CD4-positive, alpha-beta memory T cell (primary cell): ENCODE data around the gene PEX11B. TPM values are rescaled to one million over a fixed set of nuclear protein-coding genes. Genes with fewer than 3 reads are reported as not detected.

Experiments
- CTCF ChIA-PET: fragments of 350-600 bp; sonication (Branson Sonifier 250); formaldehyde crosslinking; loops from one replicate; lab custom pipeline; 2021; ENCODE audit warnings: inconsistent platforms; ENCODE audit not compliant: partially characterized antibody; lab: Charles Lee
- POLR2A ChIA-PET: fragments of 350-600 bp; sonication (Branson Sonifier 250); formaldehyde crosslinking; loops from one replicate; lab custom pipeline; 2021; ENCODE audit not compliant: partially characterized antibody; lab: Charles Lee
- DNase-seq, 5 donors: peaks; one replicate each; pipeline versions ENCODE4 v3.0.0 to v3.0.0-alpha.2; 2020 to 2022; ENCODE audit warnings: mixed read lengths in 1 of 5
- H3K27ac ChIP-seq: one replicate; pipeline ENCODE4 v1.7.0; 2013; ENCODE audit warnings: low read depth, low read length
- H3K27me3 ChIP-seq: 2 replicates; pipeline ENCODE4 v1.7.0; 2013; ENCODE audit warnings: mild to moderate bottlenecking, low read length, moderate library complexity; ENCODE audit not compliant: insufficient read depth
- H3K36me3 ChIP-seq: 2 replicates; pipeline ENCODE4 v1.7.0; 2013; ENCODE audit warnings: mild to moderate bottlenecking, low read length, moderate library complexity; ENCODE audit not compliant: insufficient read depth
- H3K4me1 ChIP-seq: 2 replicates; pipeline ENCODE4 v1.7.0; 2013; ENCODE audit warnings: mild to moderate bottlenecking, low read length, moderate library complexity; ENCODE audit not compliant: insufficient read depth
- H3K4me3 ChIP-seq, 2 donors: one replicate each; pipeline ENCODE4 v1.7.0; 2013; ENCODE audit warnings: low read length in 2 of 2, mild to moderate bottlenecking in 1 of 2
- H3K9me3 ChIP-seq, 2 donors: one replicate each; pipeline ENCODE4 v1.7.0; 2013; ENCODE audit warnings: low read length in 2 of 2, control low read depth in 1 of 2; ENCODE audit not compliant: control insufficient read depth in 1 of 2
- H3K27ac Mint-ChIP-seq, 7 donors: one replicate each; pipeline ENCODE4 v1.8.0; 2020 to 2021; ENCODE audit warnings: mixed read lengths in 7 of 7, mild to moderate bottlenecking in 6 of 7, inconsistent platforms in 3 of 7, moderate library complexity in 3 of 7
- H3K27me3 Mint-ChIP-seq, 2 donors: one replicate each; pipeline ENCODE4 v1.8.0; 2020 to 2021; ENCODE audit warnings: mixed read lengths in 2 of 2
- H3K36me3 Mint-ChIP-seq, 2 donors: one replicate each; pipeline ENCODE4 v1.8.0; 2020 to 2021; ENCODE audit warnings: mixed read lengths in 2 of 2, inconsistent platforms in 1 of 2, mild to moderate bottlenecking in 1 of 2
- H3K4me1 Mint-ChIP-seq, 4 donors: one replicate each; pipeline ENCODE4 v1.8.0; 2020 to 2021; ENCODE audit warnings: mixed read lengths in 4 of 4, mild to moderate bottlenecking in 1 of 4
- H3K4me3 Mint-ChIP-seq, 8 donors: one replicate each; pipeline ENCODE4 v1.8.0; 2020 to 2021; ENCODE audit warnings: mixed read lengths in 8 of 8, mild to moderate bottlenecking in 7 of 8, moderate library complexity in 6 of 8, inconsistent platforms in 3 of 8
- H3K9me3 Mint-ChIP-seq, 8 donors: one replicate each; pipeline ENCODE4 v1.8.0; 2020 to 2021; ENCODE audit warnings: mixed read lengths in 8 of 8, mild to moderate bottlenecking in 5 of 8, inconsistent platforms in 3 of 8, moderate library complexity in 1 of 8
- intact Hi-C: fragments of 100-400 bp; cut with micrococcal nuclease; formaldehyde crosslinking; loops from one replicate; pipeline ENCODE4 v1.15.1; 2023
- polyA plus RNA-seq, 2 donors: library from polyadenylated mRNA; unstranded; fragments of 300-500 nt; fragmentation: Illumina TruSeq; gene quantifications; one replicate each; pipeline ENCODE4 v1.2.3, GENCODE V29; 2021
- total RNA-seq, 2 experiments: library from RNA; stranded (reverse); gene quantifications; one replicate each; pipeline ENCODE4 v1.2.3, GENCODE V29; 2021

The PEX11B gene
- total and polyA plus RNA-seq, 4 experiments from 2014 or later = 34.7 to 55.3 (median 46.6) TPM

GRCh38 chr1:145953861-145954260 is 35.3 kb upstream of the PEX11B start:
- Mint-ChIP-seq H3K4me1 (peaks cover 61 to 88% (median 76%) of the 10 kb centered on the region in 4 donors), H3K9me3 (no peaks in the 10 kb centered on the region), H3K36me3 (peaks cover 19 to 29% of the 10 kb centered on the region in 2 donors), H3K4me3 (peak overlapping the region in 4 of 8 donors; percentile 7 to 99 (median 56)), H3K27ac (peak overlapping the region in 6 of 7 donors; percentile 14 to 89 (median 34)), H3K27me3 (no peaks in the 10 kb centered on the region)
- no peak for DNase-seq
- CTCF ChIA-PET = interaction anchor here (2.5 to 2.6 kb wide), 2 partner anchors 26 to 108 kb away, joined by 6 to 7 read pairs; partner anchors contain the start of genes NUDT17 and RBM8A
- POLR2A ChIA-PET = interaction anchor here (2.4 to 17.4 kb wide), 3 partner anchors 10 to 40 kb away, joined by 19 to 444 read pairs (median 370); partner anchors contain the start of genes ANKRD34A, POLR3GL, RBM8A and TXNIP
- Histone ChIP-seq H3K4me3 (no peak overlapping the region), H3K9me3 (no peaks in the 10 kb centered on the region), H3K4me1 (peaks cover 76% of the 10 kb centered on the region), H3K36me3 (no peaks in the 10 kb centered on the region), H3K27ac (no peak overlapping the region), H3K27me3 (no peaks in the 10 kb centered on the region)
- intact Hi-C loops = no loop called here

GRCh38 chr1:145952903-145953302 is 34.4 kb upstream of the PEX11B start:
- Histone ChIP-seq H3K27me3 (no peaks in the 10 kb centered on the region), H3K27ac (no peak overlapping the region), H3K4me1 (peaks cover 76% of the 10 kb centered on the region), H3K4me3 (no peak overlapping the region), H3K36me3 (no peaks in the 10 kb centered on the region), H3K9me3 (no peaks in the 10 kb centered on the region)
- ChIA-PET CTCF (interaction anchor here (1.9 to 2.6 kb wide), 3 partner anchors 25 to 107 kb away, joined by 4 to 7 read pairs (median 6); partner anchors contain the start of genes NUDT17 and RBM8A), POLR2A (interaction anchor here (1.5 to 17.4 kb wide), 4 partner anchors 9 to 41 kb away, joined by 3 to 444 read pairs (median 187); partner anchors contain the start of genes ANKRD34A, POLR3GL, RBM8A and TXNIP)
- peaks cover 19 to 34% of the 10 kb centered on the region in 2 donors for H3K36me3 Mint-ChIP-seq
- no peak overlapping the region for H3K4me3 Mint-ChIP-seq
- H3K9me3 Mint-ChIP-seq = no peaks in the 10 kb centered on the region
- H3K27ac Mint-ChIP-seq = peak overlapping the region in 1 of 7 donors; percentile 33
- no peaks in the 10 kb centered on the region for H3K27me3 Mint-ChIP-seq
- DNase-seq = no peak
- intact Hi-C loops = no loop called here
- H3K4me1 Mint-ChIP-seq = peaks cover 56 to 84% (median 70%) of the 10 kb centered on the region in 4 donors

GRCh38 chr1:145951526-145951925 is 33.0 kb upstream of the PEX11B start:
- Histone ChIP-seq H3K36me3 (peaks cover 9% of the 10 kb centered on the region), H3K4me3 (no peak overlapping the region), H3K27ac (no peak overlapping the region), H3K9me3 (no peaks in the 10 kb centered on the region), H3K4me1 (peaks cover 76% of the 10 kb centered on the region), H3K27me3 (no peaks in the 10 kb centered on the region)
- Mint-ChIP-seq H3K27ac (peak overlapping the region in 5 of 7 donors; percentile 3 to 71 (median 49)), H3K27me3 (no peaks in the 10 kb centered on the region), H3K4me1 (peaks cover 59 to 83% (median 68%) of the 10 kb centered on the region in 4 donors), H3K9me3 (no peaks in the 10 kb centered on the region), H3K36me3 (peaks cover 24 to 38% of the 10 kb centered on the region in 2 donors), H3K4me3 (peak overlapping the region in 2 of 8 donors; percentile 15 to 32)
- ChIA-PET CTCF (interaction anchor here (1.9 kb wide), 1 partner anchor 60 kb away, joined by 4 read pairs; no protein-coding TSS in a partner anchor), POLR2A (interaction anchor here (0.7 to 2.2 kb wide), 4 partner anchors 11 to 33 kb away, joined by 3 to 5 read pairs (median 4); partner anchors contain the start of genes ANKRD34A, PEX11B and POLR3GL)
- intact Hi-C loops = no loop called here
- no peak for DNase-seq

- H3K4me3 Mint-ChIP-seq = peak overlapping the region in 2 of 8 donors; percentile 6 to 17
- intact Hi-C loops = no loop called here
These were observed 30.7 kb upstream of the PEX11B start for GRCh38 chr1:145949219-145949618.

GRCh38 chr1:145947551-145947950 is 29.0 kb upstream of the PEX11B start:
- Mint-ChIP-seq H3K4me3 (no peak overlapping the region), H3K27ac (peak overlapping the region in 2 of 7 donors; percentile 46 to 55), H3K4me1 (peaks cover 34 to 61% (median 38%) of the 10 kb centered on the region in 4 donors), H3K27me3 (no peaks in the 10 kb centered on the region), H3K9me3 (no peaks in the 10 kb centered on the region), H3K36me3 (peaks cover 34 to 63% of the 10 kb centered on the region in 2 donors)
- ChIA-PET POLR2A (interaction anchor here (1.1 to 3.1 kb wide), 2 partner anchors 11 to 16 kb away, joined by 4 to 9 read pairs; partner anchors contain the start of genes ANKRD34A, LIX1L and POLR3GL), CTCF (no interaction called here)
- intact Hi-C loops = no loop called here
- no peak overlapping the region for H3K27ac ChIP-seq
- no peak overlapping the region for H3K4me3 ChIP-seq
- H3K4me1 ChIP-seq = peaks cover 43% of the 10 kb centered on the region
- DNase-seq = no peak
- H3K27me3 ChIP-seq = no peaks in the 10 kb centered on the region
- H3K36me3 ChIP-seq = peaks cover 23% of the 10 kb centered on the region
- no peaks in the 10 kb centered on the region for H3K9me3 ChIP-seq

More at GRCh38 chr1:145949219-145949618, 30.7 kb upstream of the PEX11B start:
- H3K36me3 ChIP-seq = peaks cover 12% of the 10 kb centered on the region
- H3K4me3 ChIP-seq = no peak overlapping the region
- no peaks in the 10 kb centered on the region for H3K9me3 Mint-ChIP-seq
- H3K36me3 Mint-ChIP-seq = peaks cover 26 to 50% of the 10 kb centered on the region in 2 donors
- peaks cover 53% of the 10 kb centered on the region for H3K4me1 ChIP-seq
- ChIA-PET CTCF (interaction anchor here (1.1 kb wide), 1 partner anchor 8 kb away, joined by 4 read pairs; no protein-coding TSS in a partner anchor), POLR2A (interaction anchor here (1.0 to 3.1 kb wide), 6 partner anchors 12 to 89 kb away, joined by 3 to 9 read pairs (median 5); partner anchors contain the start of genes ANKRD34A, PEX11B, POLR3GL and RBM8A)
- no peaks in the 10 kb centered on the region for H3K27me3 Mint-ChIP-seq
- no peaks in the 10 kb centered on the region for H3K27me3 ChIP-seq
- no peak overlapping the region for H3K27ac ChIP-seq
- peak overlapping the region; percentile 3 to 86 (median 67) for H3K27ac Mint-ChIP-seq
- H3K4me1 Mint-ChIP-seq = peaks cover 44 to 68% (median 50%) of the 10 kb centered on the region in 4 donors
- H3K9me3 ChIP-seq = no peaks in the 10 kb centered on the region
- DNase-seq = no peak

GRCh38 chr1:145946477-145946986 is 28.0 kb upstream of the PEX11B start:
- H3K27me3 Mint-ChIP-seq = no peaks in the 10 kb centered on the region

More at GRCh38 chr1:145946477-145946986, 28.0 kb upstream of the PEX11B start:
- Histone ChIP-seq H3K4me3 (no peak overlapping the region), H3K27me3 (no peaks in the 10 kb centered on the region), H3K36me3 (peaks cover 30% of the 10 kb centered on the region), H3K27ac (no peak overlapping the region), H3K4me1 (peaks cover 35% of the 10 kb centered on the region), H3K9me3 (no peaks in the 10 kb centered on the region)
- Mint-ChIP-seq H3K4me1 (peaks cover 26 to 51% (median 30%) of the 10 kb centered on the region in 4 donors), H3K36me3 (peaks cover 35 to 64% of the 10 kb centered on the region in 2 donors), H3K9me3 (no peaks in the 10 kb centered on the region), H3K27ac (peak overlapping the region in 3 of 7 donors; percentile 0 to 76 (median 25)), H3K4me3 (no peak overlapping the region)
- CTCF ChIA-PET = interaction anchor here (0.6 to 1.6 kb wide), 3 partner anchors 17 to 78 kb away, joined by 3 read pairs; partner anchors contain the start of genes ANKRD34A and POLR3GL
- POLR2A ChIA-PET = interaction anchor here (2.1 kb wide), 1 partner anchor 18 kb away, joined by 5 read pairs; the partner anchor contains the start of genes ANKRD34A and POLR3GL
- DNase-seq = no peak
- intact Hi-C loops = no loop called here
